DND-41 (cell line): ENCODE measurements around the gene DNLZ.

ENCODE experiments used
- ATAC-seq: fragments of 200-7000 bp; cut with Tn5 transposase; 3 replicates; pipeline ENCODE4 v1.9.1; 2021; ENCODE audit warnings: low read depth; ENCODE audit not compliant: insufficient read depth
- DNase-seq: peaks from one replicate; pipeline ENCODE4 v3.0.0-alpha.2; 2020
- H2AFZ ChIP-seq: 2 replicates; pipeline ENCODE4 v1.6.0; 2012; ENCODE audit warnings: low read depth, low read length
- H3K27ac ChIP-seq: 2 replicates; pipeline ENCODE4 v1.5.1; 2012; ENCODE audit warnings: low read length, inconsistent platforms
- H3K27me3 ChIP-seq: fragments of 200-600 bp; sonication (generic); 2 replicates; pipeline ENCODE4 v1.6.0; 2012; ENCODE audit warnings: low read length, mild to moderate bottlenecking, inconsistent platforms; ENCODE audit not compliant: insufficient read depth, poor library complexity
- H3K36me3 ChIP-seq: 2 replicates; pipeline ENCODE4 v1.5.1; 2012; ENCODE audit warnings: low read length, inconsistent platforms; ENCODE audit not compliant: insufficient read depth
- H3K4me1 ChIP-seq: 2 replicates; pipeline ENCODE4 v1.5.1; 2012; ENCODE audit warnings: mild to moderate bottlenecking, low read length; ENCODE audit not compliant: insufficient read depth
- H3K4me2 ChIP-seq: 2 replicates; pipeline ENCODE4 v1.6.0; 2012; ENCODE audit warnings: mild to moderate bottlenecking, moderate library complexity, low read length, inconsistent platforms; ENCODE audit not compliant: insufficient read depth
- H3K4me3 ChIP-seq, 2 experiments: fragments of 200-600 bp in 1 of 2; shearing (Covaris generic) in 1 of 2; 2 replicates each; pipeline ENCODE4 v1.5.1; 2012 to 2016; ENCODE audit warnings: inconsistent platforms in 2 of 2, low read length in 2 of 2, mild to moderate bottlenecking in 2 of 2, low read depth in 1 of 2, moderate library complexity in 1 of 2
- H3K79me2 ChIP-seq: 2 replicates; pipeline ENCODE4 v1.6.0; 2012; ENCODE audit warnings: low read length, inconsistent platforms; ENCODE audit not compliant: insufficient read depth
- H3K9ac ChIP-seq: 2 replicates; pipeline ENCODE4 v1.6.0; 2012; ENCODE audit warnings: low read depth, mild to moderate bottlenecking, inconsistent platforms, low read length, moderate library complexity
- H3K9me3 ChIP-seq: 2 replicates; pipeline ENCODE4 v1.5.1; 2012; ENCODE audit warnings: low read length, moderate library complexity, mild to moderate bottlenecking, inconsistent platforms; ENCODE audit not compliant: insufficient read depth, severe bottlenecking
- H4K20me1 ChIP-seq: 2 replicates; pipeline ENCODE4 v1.6.0; 2012; ENCODE audit warnings: low read length; ENCODE audit not compliant: insufficient read depth
- EZH2 ChIP-seq: IDR thresholded peaks from 3 replicates; pipeline ENCODE4 v1.6.1; 2012; ENCODE audit warnings: borderline replicate concordance, low read depth, mild to moderate bottlenecking, moderate library complexity, low read length, inconsistent platforms; ENCODE audit not compliant: severe bottlenecking
- TF ChIP-seq, protein P1 (sequence below): IDR thresholded peaks from 2 replicates; pipeline ENCODE4 v1.5.1; 2012; ENCODE audit warnings: borderline replicate concordance, low read length, moderate library complexity, mild to moderate bottlenecking; ENCODE audit not compliant: poor library complexity, severe bottlenecking; ENCODE audit errors: extremely low read depth

The DNLZ gene

DNA sequence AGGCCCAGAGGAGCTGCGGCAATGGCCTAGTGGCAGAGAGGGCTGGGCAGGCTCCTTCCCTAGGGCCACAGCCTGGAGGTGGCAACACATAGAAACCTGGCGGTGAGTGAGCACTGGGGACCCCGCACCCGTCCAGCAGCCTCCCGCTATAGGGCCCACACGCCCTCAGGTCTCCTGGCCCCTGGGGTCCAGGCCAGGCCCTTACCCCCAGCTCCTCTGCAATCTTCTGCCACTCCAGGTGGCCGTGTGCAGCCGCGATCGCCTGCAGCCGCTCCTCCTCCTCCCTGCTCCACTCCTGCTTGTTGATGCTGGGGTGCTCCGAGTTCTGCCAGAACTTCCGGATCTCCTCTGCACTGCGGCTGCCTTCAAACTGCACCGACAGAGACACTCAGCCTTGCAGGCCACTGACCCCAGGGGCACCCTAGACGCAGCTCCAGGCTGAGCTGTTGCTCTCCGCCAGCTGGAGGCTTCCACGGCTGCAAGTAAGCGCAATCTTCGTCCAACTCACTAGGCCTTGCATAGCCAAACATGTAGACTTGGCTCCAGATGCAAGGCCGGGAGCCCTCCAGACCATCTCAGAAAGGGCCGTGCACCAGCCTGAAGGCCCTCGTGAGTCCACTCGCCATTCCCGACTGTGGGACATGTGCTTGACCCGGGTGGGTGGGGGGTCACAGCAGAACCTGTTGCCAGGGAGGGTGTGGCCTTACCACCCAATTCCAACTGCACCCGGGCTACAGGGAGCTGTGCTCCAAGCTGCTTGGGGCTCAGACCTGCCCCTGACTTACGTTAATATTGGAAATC lies 28.4 kb upstream of the DNLZ start:
- Histone ChIP-seq H3K4me1 (no peaks in the 10 kb centered on the region), H3K36me3 (peaks cover 83% of the 10 kb centered on the region), H4K20me1 (peaks cover 12% of the 10 kb centered on the region; the same call in 1 of the 2 replicates), H3K27me3 (no peaks in the 10 kb centered on the region), H2AFZ (no peak overlapping the region), H3K79me2 (no peaks in the 10 kb centered on the region), H3K4me3 (no peak overlapping the region), H3K4me2 (no peak overlapping the region), H3K9me3 (no peaks in the 10 kb centered on the region), H3K27ac (no peak overlapping the region), H3K9ac (no peak overlapping the region)
- ATAC-seq (no peak), DNase-seq (no peak)
- TF ChIP-seq, protein P1, sequence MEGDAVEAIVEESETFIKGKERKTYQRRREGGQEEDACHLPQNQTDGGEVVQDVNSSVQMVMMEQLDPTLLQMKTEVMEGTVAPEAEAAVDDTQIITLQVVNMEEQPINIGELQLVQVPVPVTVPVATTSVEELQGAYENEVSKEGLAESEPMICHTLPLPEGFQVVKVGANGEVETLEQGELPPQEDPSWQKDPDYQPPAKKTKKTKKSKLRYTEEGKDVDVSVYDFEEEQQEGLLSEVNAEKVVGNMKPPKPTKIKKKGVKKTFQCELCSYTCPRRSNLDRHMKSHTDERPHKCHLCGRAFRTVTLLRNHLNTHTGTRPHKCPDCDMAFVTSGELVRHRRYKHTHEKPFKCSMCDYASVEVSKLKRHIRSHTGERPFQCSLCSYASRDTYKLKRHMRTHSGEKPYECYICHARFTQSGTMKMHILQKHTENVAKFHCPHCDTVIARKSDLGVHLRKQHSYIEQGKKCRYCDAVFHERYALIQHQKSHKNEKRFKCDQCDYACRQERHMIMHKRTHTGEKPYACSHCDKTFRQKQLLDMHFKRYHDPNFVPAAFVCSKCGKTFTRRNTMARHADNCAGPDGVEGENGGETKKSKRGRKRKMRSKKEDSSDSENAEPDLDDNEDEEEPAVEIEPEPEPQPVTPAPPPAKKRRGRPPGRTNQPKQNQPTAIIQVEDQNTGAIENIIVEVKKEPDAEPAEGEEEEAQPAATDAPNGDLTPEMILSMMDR: no peak
- TF ChIP-seq EZH2: no peak

- Histone ChIP-seq H4K20me1 (peaks cover 10% of the 10 kb centered on the region; the same call in 1 of the 2 replicates), H3K9me3 (no peaks in the 10 kb centered on the region), H3K9ac (no peak overlapping the region), H3K79me2 (no peaks in the 10 kb centered on the region), H3K27me3 (no peaks in the 10 kb centered on the region), H3K4me1 (peaks cover 10% of the 10 kb centered on the region), H3K4me3 (no peak overlapping the region), H3K36me3 (peaks cover 64% of the 10 kb centered on the region), H3K27ac (no peak overlapping the region), H2AFZ (no peak overlapping the region), H3K4me2 (no peak overlapping the region)
- DNase-seq (no peak), ATAC-seq (no peak)
- TF ChIP-seq EZH2: no peak
Measured at GRCh38 chr9:136389396-136389795, 25.9 kb upstream of the DNLZ start.

- TF ChIP-seq, protein P1: no peak
- TF ChIP-seq EZH2: no peak
- H3K79me2 ChIP-seq: no peaks in the 10 kb centered on the region
- ATAC-seq (no peak), DNase-seq (no peak)
- H4K20me1 ChIP-seq: peaks cover 22% of the 10 kb centered on the region
- no peak overlapping the region for H3K27ac ChIP-seq
- H3K4me2 ChIP-seq: no peak overlapping the region
- H3K4me3 ChIP-seq: no peak overlapping the region
- H2AFZ ChIP-seq: no peak overlapping the region
- no peak overlapping the region for H3K9ac ChIP-seq
- peaks cover 61% of the 10 kb centered on the region for H3K36me3 ChIP-seq
- H3K4me1 ChIP-seq: peaks cover 13% of the 10 kb centered on the region
- H3K9me3 ChIP-seq: no peaks in the 10 kb centered on the region
- no peaks in the 10 kb centered on the region for H3K27me3 ChIP-seq
Measured at GRCh38 chr9:136387217-136387616, 23.7 kb upstream of the DNLZ start.

- no peaks in the 10 kb centered on the region for H3K9me3 ChIP-seq
- peaks cover 65% of the 10 kb centered on the region for H3K36me3 ChIP-seq
- H3K4me1 ChIP-seq: peaks cover 13% of the 10 kb centered on the region
- DNase-seq (no peak), ATAC-seq (no peak)
- H3K4me3 ChIP-seq: no peak overlapping the region
- no peak overlapping the region for H3K9ac ChIP-seq
- H3K4me2 ChIP-seq: no peak overlapping the region
- no peak overlapping the region for H3K27ac ChIP-seq
- H4K20me1 ChIP-seq: peaks cover 26% of the 10 kb centered on the region
- TF ChIP-seq, protein P1: no peak
- no peak for TF ChIP-seq EZH2
- no peaks in the 10 kb centered on the region for H3K79me2 ChIP-seq
- H3K27me3 ChIP-seq: no peaks in the 10 kb centered on the region
- H2AFZ ChIP-seq: no peak overlapping the region
Measured at GRCh38 chr9:136386018-136386417, 22.5 kb upstream of the DNLZ start.
